Epithelial cell of proximal tubule (primary cell): ENCODE results near the gene ARL15. TPM values are rescaled to one million over a fixed set of nuclear protein-coding genes. Genes with fewer than 3 reads are reported as not detected.

ENCODE experiments used
- DNase-seq: peaks from one replicate; pipeline ENCODE4 v3.0.0-alpha.2; 2011; ENCODE audit warnings: low read depth
- H3K4me3 ChIP-seq: 2 replicates; pipeline ENCODE4 v1.5.1; 2011; ENCODE audit warnings: low read depth, mild to moderate bottlenecking, low read length
- total RNA-seq: library from RNA; depleted of rRNA; stranded (reverse); fragments of >200 nt; gene quantifications from 2 replicates; pipeline ENCODE4 v1.2.3, GENCODE V29; 2015
- TF ChIP-seq, protein P1 (sequence below): conservative IDR thresholded peaks from 2 replicates; pipeline ENCODE4 v1.5.1; 2012; ENCODE audit warnings: low read depth, mild to moderate bottlenecking, low read length

Gene ARL15
- total RNA-seq, 1 donor from 2014 or later, result 1.9 TPM

DNA sequence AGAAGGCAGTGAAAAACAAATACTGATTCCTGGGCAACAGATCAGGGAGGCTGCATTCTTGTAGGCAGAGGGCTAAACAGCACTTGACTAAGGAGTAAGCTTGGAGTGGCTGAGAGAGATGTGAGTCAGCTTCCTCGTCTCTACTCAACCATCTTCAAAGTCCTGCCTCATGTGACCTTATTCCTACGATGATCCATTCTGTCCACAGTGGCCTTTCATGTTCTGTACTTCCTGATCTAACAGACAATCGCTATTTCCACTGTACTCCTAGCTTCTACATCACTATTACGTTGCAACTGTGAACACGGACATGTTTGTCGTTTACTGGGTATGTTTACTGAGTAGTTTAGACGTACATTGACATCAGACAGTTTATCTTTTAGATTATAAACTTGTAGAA lies 365.4 kb downstream of the ARL15 start:
- TF ChIP-seq, protein P1, sequence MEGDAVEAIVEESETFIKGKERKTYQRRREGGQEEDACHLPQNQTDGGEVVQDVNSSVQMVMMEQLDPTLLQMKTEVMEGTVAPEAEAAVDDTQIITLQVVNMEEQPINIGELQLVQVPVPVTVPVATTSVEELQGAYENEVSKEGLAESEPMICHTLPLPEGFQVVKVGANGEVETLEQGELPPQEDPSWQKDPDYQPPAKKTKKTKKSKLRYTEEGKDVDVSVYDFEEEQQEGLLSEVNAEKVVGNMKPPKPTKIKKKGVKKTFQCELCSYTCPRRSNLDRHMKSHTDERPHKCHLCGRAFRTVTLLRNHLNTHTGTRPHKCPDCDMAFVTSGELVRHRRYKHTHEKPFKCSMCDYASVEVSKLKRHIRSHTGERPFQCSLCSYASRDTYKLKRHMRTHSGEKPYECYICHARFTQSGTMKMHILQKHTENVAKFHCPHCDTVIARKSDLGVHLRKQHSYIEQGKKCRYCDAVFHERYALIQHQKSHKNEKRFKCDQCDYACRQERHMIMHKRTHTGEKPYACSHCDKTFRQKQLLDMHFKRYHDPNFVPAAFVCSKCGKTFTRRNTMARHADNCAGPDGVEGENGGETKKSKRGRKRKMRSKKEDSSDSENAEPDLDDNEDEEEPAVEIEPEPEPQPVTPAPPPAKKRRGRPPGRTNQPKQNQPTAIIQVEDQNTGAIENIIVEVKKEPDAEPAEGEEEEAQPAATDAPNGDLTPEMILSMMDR, result no peak
- no peak overlapping the region for H3K4me3 ChIP-seq
- DNase-seq, result peak; percentile 35

- TF ChIP-seq, protein P1, result no peak
- H3K4me3 ChIP-seq, result no peak overlapping the region
- no peak for DNase-seq
These were observed 366.4 kb downstream of the ARL15 start for GRCh38 chr5:53943938-53944337.

DNA sequence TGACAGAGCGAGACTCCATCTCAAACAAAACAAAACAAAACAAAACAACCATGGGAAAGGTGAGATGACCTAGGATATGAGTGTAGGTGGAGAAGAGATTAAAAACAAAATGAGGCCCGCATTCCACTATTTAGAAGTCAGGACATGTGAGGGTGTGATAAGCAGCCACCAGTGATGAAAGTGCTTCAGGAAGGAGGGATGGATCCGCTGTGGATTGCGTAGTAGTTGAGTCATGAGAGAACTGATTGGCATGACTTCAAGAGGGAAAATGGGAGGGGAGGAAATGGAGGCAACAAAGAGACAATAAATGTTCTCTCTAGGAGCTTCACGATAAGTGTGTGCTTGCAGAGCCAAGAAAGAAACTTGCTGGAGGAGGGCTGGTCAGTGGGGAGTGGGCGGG lies 367.6 kb downstream of the ARL15 start:
- no peak overlapping the region for H3K4me3 ChIP-seq
- DNase-seq, result no peak
- TF ChIP-seq, protein P1, result no peak

- DNase-seq, result no peak
- TF ChIP-seq, protein P1, result no peak
- no peak overlapping the region for H3K4me3 ChIP-seq
These were observed 369.5 kb downstream of the ARL15 start for GRCh38 chr5:53940921-53941320.

DNA sequence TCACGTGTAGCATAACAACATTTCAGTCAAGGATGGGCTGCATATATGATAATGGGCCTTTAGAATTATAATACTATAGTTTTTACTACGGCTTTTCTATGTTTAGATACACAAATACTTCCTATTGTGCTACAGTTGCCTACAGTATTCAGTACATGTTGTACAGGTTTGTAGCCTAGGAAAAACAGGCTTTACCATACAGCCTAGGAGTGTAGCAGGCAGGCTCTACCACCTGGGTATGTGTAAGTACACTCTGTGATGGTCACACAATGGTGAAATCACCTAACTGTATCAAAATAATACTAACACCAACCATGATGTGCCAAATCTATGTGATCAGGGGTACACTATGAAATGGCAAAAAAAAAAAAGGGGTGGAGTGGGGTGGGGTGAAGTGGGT lies 372.9 kb downstream of the ARL15 start:
- no peak overlapping the region for H3K4me3 ChIP-seq
- TF ChIP-seq, protein P1, result no peak
- DNase-seq, result no peak

DNA sequence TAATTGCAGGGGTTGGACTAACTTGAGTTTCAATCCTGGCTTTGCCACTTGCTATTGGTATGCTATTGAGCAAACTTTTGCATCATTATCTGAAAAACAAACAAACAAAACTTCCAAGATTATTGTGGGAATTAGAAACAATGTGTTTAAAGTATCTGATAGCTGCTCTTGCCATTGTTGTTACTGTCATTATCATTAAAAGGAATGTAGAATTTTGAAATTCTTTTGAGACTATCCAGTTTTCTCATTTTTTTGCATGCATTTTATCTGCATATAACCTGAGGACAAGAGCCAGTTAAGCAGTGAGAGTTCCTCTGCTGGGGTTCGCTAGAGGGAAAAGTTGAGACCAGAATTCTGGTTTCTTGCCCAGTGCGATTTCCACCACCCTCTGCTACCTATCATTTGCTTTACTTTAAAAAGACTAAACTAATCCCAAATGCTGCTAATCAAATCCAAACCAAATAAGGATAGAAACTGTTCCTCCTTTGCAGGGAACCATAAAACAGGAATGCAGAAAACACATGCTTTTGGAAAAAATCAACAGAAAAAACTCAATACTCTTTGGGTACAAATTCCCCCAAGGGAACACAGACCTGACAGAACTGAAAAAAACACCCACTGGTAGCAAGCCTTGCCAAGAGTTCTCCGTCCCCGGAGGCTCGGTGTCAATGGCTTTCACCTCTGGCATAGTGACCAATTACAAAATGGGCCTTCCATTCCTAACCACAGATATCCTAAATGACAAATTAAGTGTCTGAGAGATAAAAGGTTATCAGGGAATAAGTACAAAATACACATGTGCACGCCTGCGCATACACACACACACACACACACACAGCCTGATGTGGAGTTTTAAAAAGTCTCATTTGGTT lies 373.7 kb downstream of the ARL15 start:
- TF ChIP-seq, protein P1, result no peak
- DNase-seq, result no peak
- no peak overlapping the region for H3K4me3 ChIP-seq
